ENCODE data around the gene CRHBP. TPM values are rescaled to one million over a fixed set of nuclear protein-coding genes. Genes with fewer than 3 reads are reported as not detected.

Gene CRHBP
- total RNA-seq, 1 donor from 2014 or later, result not detected

DNA sequence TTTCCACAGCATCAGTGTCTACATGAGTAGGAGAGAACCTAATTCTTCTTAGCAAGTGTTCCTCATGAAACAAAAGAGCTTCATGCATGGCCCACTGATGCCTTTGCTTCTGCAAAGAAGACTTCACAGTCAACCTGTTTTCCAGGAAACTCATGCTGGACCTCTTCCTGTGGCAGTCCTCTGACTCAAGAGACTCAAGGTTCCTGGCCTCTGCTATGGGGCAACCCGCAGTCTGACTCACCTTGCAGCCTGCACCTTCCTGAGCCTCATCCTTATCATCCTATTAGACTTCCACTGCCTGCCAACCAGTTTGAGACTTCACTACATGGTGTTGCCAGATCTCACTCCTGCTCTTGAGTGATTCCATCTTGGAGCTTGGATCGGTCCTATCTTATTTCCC, 59.8 kb downstream of the CRHBP start:
- intact Hi-C loops (cut with micrococcal nuclease), result loop anchor here (10.0 kb wide), 1 partner anchor 298 kb away; the partner anchor contains the start of gene F2R

DNA sequence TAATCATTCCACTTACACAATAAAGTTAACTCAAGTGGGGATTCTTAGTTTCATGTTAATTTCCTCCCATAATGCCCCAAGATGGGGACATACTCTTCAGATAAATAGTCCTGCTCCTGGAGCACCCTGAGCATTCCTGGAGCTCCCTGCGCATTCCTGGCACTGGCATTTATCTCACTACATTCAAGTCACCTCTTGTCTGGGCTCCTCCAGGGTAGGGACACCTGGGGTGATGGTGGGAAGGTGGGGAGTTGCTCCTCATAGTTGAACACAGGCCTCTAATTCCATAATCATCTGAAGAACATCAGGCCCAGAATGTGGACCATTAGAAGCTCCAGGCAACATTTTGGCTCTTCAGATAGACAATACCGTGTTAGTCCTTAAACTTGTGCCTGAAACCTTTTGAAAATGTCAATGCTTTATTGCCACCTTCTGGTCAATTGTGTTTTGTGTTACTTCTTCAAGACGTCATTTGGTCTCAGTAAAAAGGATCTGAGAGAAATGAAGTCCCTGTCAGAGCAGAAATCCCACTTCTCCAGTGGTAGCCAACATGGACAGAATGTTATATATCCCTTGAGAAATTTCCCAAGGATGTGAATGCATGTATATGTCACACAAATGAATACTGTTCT, 63.2 kb downstream of the CRHBP start:
- intact Hi-C loops (cut with micrococcal nuclease), result loop anchor here (1.0 to 10.0 kb wide), 2 partner anchors 148 to 301 kb away; partner anchors contain the start of gene F2R

DNA sequence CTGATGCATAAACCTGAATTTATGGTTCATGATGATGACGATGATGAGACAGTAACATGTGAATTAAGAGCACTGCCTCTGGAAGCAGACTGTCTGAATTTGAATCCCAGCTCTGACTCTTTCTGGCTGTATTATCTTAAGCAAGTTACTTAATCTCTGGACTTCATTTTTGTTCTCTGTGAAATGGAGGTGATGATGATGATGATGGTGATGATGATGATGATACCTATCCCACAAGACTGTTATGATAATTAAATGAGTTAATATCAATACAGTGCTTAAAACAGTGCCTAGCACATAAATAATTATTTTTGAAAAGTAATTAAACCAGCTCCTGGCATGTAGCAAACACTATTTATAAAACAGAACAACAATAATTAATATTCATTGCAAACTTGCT, 64.1 kb downstream of the CRHBP start:
- intact Hi-C loops (cut with micrococcal nuclease), result loop anchor here (1.0 to 10.0 kb wide), 2 partner anchors 149 to 302 kb away; partner anchors contain the start of gene F2R

DNA sequence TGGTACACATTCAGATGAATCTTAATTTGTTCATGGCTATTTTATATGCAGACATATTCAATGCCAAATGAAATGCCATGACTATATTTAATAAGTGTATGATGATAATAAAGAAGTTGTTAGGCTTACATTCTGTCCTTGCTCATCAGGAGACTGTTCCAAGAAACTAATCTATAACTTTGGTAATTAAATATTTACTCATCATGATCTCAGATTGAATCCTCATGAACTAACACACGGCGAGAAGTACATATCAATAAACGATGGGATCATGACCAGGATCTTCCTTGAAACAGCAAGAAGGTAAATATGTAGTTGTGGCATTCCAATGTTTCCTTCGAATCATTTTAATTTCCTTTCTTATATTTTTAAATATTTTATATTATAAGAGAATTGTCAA, 64.8 kb downstream of the CRHBP start:
- intact Hi-C loops (cut with micrococcal nuclease), result loop anchor here (10.0 kb wide), 1 partner anchor 303 kb away; the partner anchor contains the start of gene F2R

Other genes starting within 250 kb of the CRHBP start
- 4.3 TPM in 2 replicates for gene F2R, start 236.9 kb upstream of the CRHBP start, total RNA-seq
- gene F2RL1, start 134.0 kb upstream of the CRHBP start, total RNA-seq, result 0.07 and 0.25 TPM in 2 replicates
- 1.7 TPM in 2 replicates for gene S100Z, start 103.0 kb upstream of the CRHBP start, total RNA-seq
- 23.7 and 26.1 TPM in 2 replicates for gene AGGF1, start 77.4 kb downstream of the CRHBP start, total RNA-seq
- gene ZBED3, start 134.2 kb downstream of the CRHBP start, total RNA-seq, result 0.59 and 0.80 TPM in 2 replicates

All from T-helper 2 cell treated with Interferon-gamma antibody and Interleukin-4, amounts not matched to agents 100 ng/mL and 5 ng/mL, for 36 hours (primary cell).